Karpas-422 (cell line): ENCODE results near the gene BPIFA2. TPM values are rescaled to one million over a fixed set of nuclear protein-coding genes. Genes with fewer than 3 reads are reported as not detected.

Source experiments
- DNase-seq: peaks from one replicate; pipeline ENCODE4 v3.0.0-alpha.2; 2015
- H2AFZ ChIP-seq: fragments of 200-600 bp; sonication (generic); 2 replicates; pipeline ENCODE4 v1.6.1; 2014; ENCODE audit warnings: antibody characterized with exemption, low read length, mixed read lengths
- H3K27ac ChIP-seq: fragments of 200-600 bp; sonication (generic); 2 replicates; pipeline ENCODE4 v1.5.1; 2014; ENCODE audit warnings: mild to moderate bottlenecking, low read length, moderate library complexity
- H3K27me3 ChIP-seq: fragments of 200-600 bp; sonication (generic); 2 replicates; pipeline ENCODE4 v1.6.1; 2014; ENCODE audit warnings: low read length, mixed read lengths
- H3K36me3 ChIP-seq: fragments of 200-600 bp; sonication (generic); 2 replicates; pipeline ENCODE4 v1.6.1; 2014; ENCODE audit warnings: low read length, mixed read lengths; ENCODE audit not compliant: insufficient read depth
- H3K4me1 ChIP-seq: fragments of 200-600 bp; sonication (generic); 2 replicates; pipeline ENCODE4 v1.6.1; 2014; ENCODE audit warnings: mild to moderate bottlenecking, low read length, mixed read lengths
- H3K4me2 ChIP-seq: fragments of 200-600 bp; sonication (generic); 2 replicates; pipeline ENCODE4 v1.6.1; 2014; ENCODE audit warnings: low read length, low read depth, mild to moderate bottlenecking; ENCODE audit not compliant: poor library complexity, severe bottlenecking
- H3K4me3 ChIP-seq: fragments of 200-600 bp; sonication (generic); 2 replicates; pipeline ENCODE4 v1.5.1; 2014; ENCODE audit warnings: mild to moderate bottlenecking, antibody characterized with exemption, low read length, mixed read lengths
- H3K79me2 ChIP-seq: fragments of 200-600 bp; sonication (generic); 2 replicates; pipeline ENCODE4 v1.6.1; 2014; ENCODE audit warnings: mild to moderate bottlenecking, low read length, mixed read lengths
- H3K9ac ChIP-seq: fragments of 200-600 bp; sonication (generic); 2 replicates; pipeline ENCODE4 v1.6.0; 2014; ENCODE audit warnings: low read length
- H3K9me2 ChIP-seq: fragments of 200-600 bp; sonication (generic), shearing (Covaris generic); replicated peaks from 2 replicates; pipeline ENCODE4 v1.6.0; 2014; ENCODE audit warnings: mild to moderate bottlenecking, low read length, moderate library complexity; ENCODE audit not compliant: insufficient read depth
- H3K9me3 ChIP-seq: fragments of 300-700, 200-600 bp; sonication (generic); 2 replicates; pipeline ENCODE4 v1.6.1; 2014; ENCODE audit warnings: low read length, mixed read lengths
- H4K20me1 ChIP-seq: fragments of 200-600 bp; sonication (generic); 2 replicates; pipeline ENCODE4 v1.6.1; 2014; ENCODE audit warnings: mild to moderate bottlenecking, antibody characterized with exemption, low read length, low read depth; ENCODE audit not compliant: insufficient read depth
- total RNA-seq: library from RNA; depleted of rRNA; stranded (reverse); fragments of >200 nt; shearing (Covaris generic); gene quantifications from 2 replicates; pipeline ENCODE4 v1.2.3, GENCODE V29; 2014; ENCODE audit warnings: low replicate concordance

The BPIFA2 gene
- total RNA-seq, 1 experiment from 2014 or later, result not detected

GRCh38 chr20:33164763-33165095, 3.2 kb upstream of the BPIFA2 start:
- no peaks in the 10 kb centered on the region for H3K36me3 ChIP-seq
- no peak for DNase-seq
- no peaks in the 10 kb centered on the region for H3K79me2 ChIP-seq

DNA sequence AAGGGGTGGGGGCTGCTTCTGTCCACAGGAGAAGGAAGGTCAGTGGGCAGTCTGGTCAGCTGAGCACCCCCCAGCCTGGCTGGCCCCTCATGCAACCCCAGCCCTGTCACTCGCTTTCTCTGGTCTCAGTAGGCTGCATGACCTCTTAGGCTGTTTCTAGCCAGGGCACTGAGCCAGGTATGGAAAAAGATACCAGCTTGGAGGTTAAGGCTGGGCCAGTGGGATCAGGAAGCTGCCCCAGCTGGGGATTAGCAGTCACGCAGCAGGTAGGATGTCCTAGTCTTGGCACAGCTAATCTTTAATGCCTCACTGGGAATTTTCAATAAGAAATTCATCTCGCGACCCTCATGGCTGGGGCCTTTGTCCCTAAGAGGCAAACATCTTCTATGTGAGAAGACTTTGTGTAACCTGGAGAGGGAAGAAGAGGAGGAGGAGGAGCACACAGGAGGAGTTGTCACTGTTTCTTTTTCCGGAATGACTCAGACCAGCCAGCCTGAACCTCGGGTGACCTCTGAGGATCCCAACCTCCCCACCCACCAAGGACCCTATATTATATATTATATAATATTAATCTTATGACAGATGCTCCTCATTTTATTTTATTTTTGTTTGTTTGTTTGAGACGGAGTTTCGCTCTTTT, 2.4 kb upstream of the BPIFA2 start:
- H3K4me2 ChIP-seq, result peak overlapping the region; percentile 25

More at GRCh38 chr20:33164763-33165095, 3.2 kb upstream of the BPIFA2 start:
- Histone ChIP-seq H3K9ac (no peak overlapping the region), H3K4me2 (peak overlapping the region; percentile 25), H3K4me1 (peaks cover 34% of the 10 kb centered on the region), H3K9me3 (peaks cover 14% of the 10 kb centered on the region), H3K9me2 (no peaks in the 10 kb centered on the region), H4K20me1 (no peaks in the 10 kb centered on the region), H3K4me3 (no peak overlapping the region), H3K27me3 (peaks cover 5% of the 10 kb centered on the region; the same call in 1 of the 2 replicates), H3K27ac (no peak overlapping the region), H2AFZ (no peak overlapping the region)

GRCh38 chr20:33166533-33167113, 1.3 kb upstream of the BPIFA2 start:
- Histone ChIP-seq H3K36me3 (no peaks in the 10 kb centered on the region), H3K4me3 (no peak overlapping the region), H3K27ac (no peak overlapping the region), H3K4me2 (no peak overlapping the region), H3K9me3 (peaks cover 16% of the 10 kb centered on the region), H2AFZ (no peak overlapping the region), H4K20me1 (no peaks in the 10 kb centered on the region), H3K9me2 (no peaks in the 10 kb centered on the region), H3K79me2 (no peaks in the 10 kb centered on the region), H3K27me3 (peaks cover 7% of the 10 kb centered on the region; the same call in 1 of the 2 replicates), H3K9ac (no peak overlapping the region), H3K4me1 (peaks cover 34% of the 10 kb centered on the region)
- DNase-seq, result no peak

More for the DNA sequence above, 2.4 kb upstream of the BPIFA2 start:
- H4K20me1 ChIP-seq, result no peaks in the 10 kb centered on the region
- no peaks in the 10 kb centered on the region for H3K9me2 ChIP-seq
- peaks cover 7% of the 10 kb centered on the region; the same call in 1 of the 2 replicates for H3K27me3 ChIP-seq
- H2AFZ ChIP-seq, result no peak overlapping the region
- H3K9ac ChIP-seq, result no peak overlapping the region
- peaks cover 16% of the 10 kb centered on the region for H3K9me3 ChIP-seq
- DNase-seq, result no peak
- H3K4me3 ChIP-seq, result no peak overlapping the region
- no peaks in the 10 kb centered on the region for H3K79me2 ChIP-seq
- H3K36me3 ChIP-seq, result no peaks in the 10 kb centered on the region
- peaks cover 34% of the 10 kb centered on the region for H3K4me1 ChIP-seq
- H3K27ac ChIP-seq, result no peak overlapping the region

GRCh38 chr20:33169176-33169794, 1.3 kb downstream of the BPIFA2 start:
- Histone ChIP-seq H3K36me3 (no peaks in the 10 kb centered on the region), H3K9me2 (no peaks in the 10 kb centered on the region), H3K79me2 (no peaks in the 10 kb centered on the region), H3K9ac (no peak overlapping the region), H3K4me1 (peaks cover 14% of the 10 kb centered on the region), H3K27me3 (peaks cover 7% of the 10 kb centered on the region; the same call in 1 of the 2 replicates), H3K9me3 (peaks cover 16% of the 10 kb centered on the region), H3K27ac (no peak overlapping the region), H3K4me3 (no peak overlapping the region), H4K20me1 (no peaks in the 10 kb centered on the region), H3K4me2 (no peak overlapping the region), H2AFZ (no peak overlapping the region)
- peak; percentile 77 for DNase-seq

- Histone ChIP-seq H3K27ac (no peak overlapping the region), H3K4me3 (no peak overlapping the region), H4K20me1 (no peaks in the 10 kb centered on the region), H3K9me2 (no peaks in the 10 kb centered on the region), H3K79me2 (no peaks in the 10 kb centered on the region), H2AFZ (no peak overlapping the region), H3K4me1 (no peaks in the 10 kb centered on the region), H3K9ac (no peak overlapping the region), H3K36me3 (no peaks in the 10 kb centered on the region), H3K27me3 (peaks cover 7% of the 10 kb centered on the region; the same call in 1 of the 2 replicates), H3K9me3 (peaks cover 16% of the 10 kb centered on the region), H3K4me2 (no peak overlapping the region)
- DNase-seq, result no peak
Observed at GRCh38 chr20:33172781-33173180, 4.8 kb downstream of the BPIFA2 start.

DNA sequence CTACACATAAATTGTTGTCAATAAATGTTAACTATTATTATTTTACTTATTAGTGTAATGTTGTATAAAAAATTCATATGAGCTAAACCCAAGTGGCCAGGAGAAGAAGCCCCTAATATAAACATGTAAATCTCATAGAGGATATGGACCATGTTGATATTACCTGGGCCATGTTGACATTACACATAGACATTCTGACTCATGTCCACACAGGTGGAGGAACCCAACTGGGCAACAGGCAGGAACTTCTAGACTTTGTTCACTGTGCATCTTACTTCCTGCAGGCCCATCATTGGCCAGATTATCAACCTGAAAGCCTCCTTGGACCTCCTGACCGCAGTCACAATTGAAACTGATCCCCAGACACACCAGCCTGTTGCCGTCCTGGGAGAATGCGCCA, 7.2 kb downstream of the BPIFA2 start:
- Histone ChIP-seq H3K9me3 (no peaks in the 10 kb centered on the region), H3K79me2 (no peaks in the 10 kb centered on the region), H3K27ac (no peak overlapping the region), H3K27me3 (no peaks in the 10 kb centered on the region), H3K4me1 (no peaks in the 10 kb centered on the region), H3K4me2 (no peak overlapping the region), H4K20me1 (no peaks in the 10 kb centered on the region), H3K4me3 (no peak overlapping the region), H3K9ac (no peak overlapping the region), H3K36me3 (no peaks in the 10 kb centered on the region), H2AFZ (no peak overlapping the region), H3K9me2 (no peaks in the 10 kb centered on the region)
- no peak for DNase-seq

- Histone ChIP-seq H3K4me3 (no peak overlapping the region), H3K9me2 (no peaks in the 10 kb centered on the region), H4K20me1 (0 out of 2 replicates have a peak, but pooled peaks cover under 1% of the 10 kb centered on the region), H2AFZ (no peak overlapping the region), H3K4me1 (no peaks in the 10 kb centered on the region), H3K79me2 (no peaks in the 10 kb centered on the region), H3K36me3 (no peaks in the 10 kb centered on the region), H3K9me3 (no peaks in the 10 kb centered on the region), H3K4me2 (no peak overlapping the region), H3K27me3 (no peaks in the 10 kb centered on the region), H3K27ac (no peak overlapping the region), H3K9ac (no peak overlapping the region)
- DNase-seq, result no peak
Observed at GRCh38 chr20:33176101-33176500, 8.1 kb downstream of the BPIFA2 start.

- Histone ChIP-seq H2AFZ (no peak overlapping the region), H3K27ac (no peak overlapping the region), H3K4me3 (no peak overlapping the region), H3K79me2 (no peaks in the 10 kb centered on the region), H3K9me2 (no peaks in the 10 kb centered on the region), H3K4me2 (no peak overlapping the region), H3K9ac (no peak overlapping the region), H4K20me1 (0 out of 2 replicates have a peak, but pooled peaks cover 4% of the 10 kb centered on the region), H3K4me1 (no peaks in the 10 kb centered on the region), H3K27me3 (no peaks in the 10 kb centered on the region), H3K36me3 (no peaks in the 10 kb centered on the region), H3K9me3 (no peaks in the 10 kb centered on the region; the same call in 1 of the 2 replicates)
- no peak for DNase-seq
Observed at GRCh38 chr20:33177866-33178265, 9.9 kb downstream of the BPIFA2 start.
